UCSD-AML1 (cell line): ENCODE data around the gene PRRT2.
"Not testable (repeated sequence)": the region's sequence is repeated elsewhere in the genome, so short reads cannot be mapped to it uniquely, and the experiment has no call there.

Source experiments
- DNase-seq: peaks from one replicate; lab custom pipeline; 2025; ENCODE audit not compliant: unreplicated experiment; lab: John Stamatoyannopoulos, UW

The PRRT2 gene

GRCh38 chr16:29811896-29812665 lies at the start of gene PRRT2:
TSS of gene PRRT2 (plus strand) at chr16:29812193. CDS start at chr16:29813055, 862 bp downstream.
- DNase-seq: no peak

- no peak for DNase-seq
These were observed 48.7 kb upstream of the PRRT2 start for GRCh38 chr16:29763326-29763725.

DNA sequence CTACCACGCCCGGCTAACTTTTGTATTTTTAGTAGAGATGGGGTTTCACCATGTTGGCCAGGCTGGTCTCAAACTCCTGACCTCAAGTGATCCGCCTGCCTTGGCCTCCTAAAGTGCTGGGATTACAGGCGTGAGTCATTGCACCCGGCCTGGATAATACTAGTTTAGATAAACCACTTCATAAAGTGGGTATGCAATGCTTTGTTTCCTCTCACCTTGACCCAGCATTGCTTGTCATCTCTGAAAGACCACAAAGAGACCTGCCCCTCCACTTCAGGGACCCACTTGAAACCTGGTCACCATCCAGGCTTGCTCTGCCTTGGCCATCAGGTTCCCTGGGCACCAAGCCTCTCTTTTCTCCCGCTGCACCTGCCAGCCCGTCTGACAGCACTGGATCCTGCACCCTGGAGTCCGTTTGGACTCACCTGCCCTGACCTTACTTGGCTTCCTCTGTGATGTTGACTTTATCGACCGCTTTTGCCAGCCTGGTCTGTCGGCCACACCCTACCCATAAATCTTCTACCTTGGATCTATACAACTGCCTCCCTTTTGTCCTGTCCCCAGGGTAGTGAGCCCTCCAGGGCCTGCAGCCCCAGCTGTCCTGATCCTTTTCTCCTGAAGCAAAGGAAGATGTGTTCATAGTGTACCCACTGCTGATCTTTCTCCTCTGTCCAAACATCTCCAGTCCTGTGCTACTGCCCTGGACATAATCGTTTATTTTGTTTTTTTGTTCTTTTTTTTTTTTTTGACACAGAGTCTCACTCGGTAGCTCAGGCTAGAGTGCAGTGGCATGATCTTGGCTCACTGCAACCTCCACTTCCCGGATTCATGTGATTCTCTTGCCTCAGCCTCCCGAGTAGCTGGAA lies 46.6 kb upstream of the PRRT2 start:
- DNase-seq: no peak

DNA sequence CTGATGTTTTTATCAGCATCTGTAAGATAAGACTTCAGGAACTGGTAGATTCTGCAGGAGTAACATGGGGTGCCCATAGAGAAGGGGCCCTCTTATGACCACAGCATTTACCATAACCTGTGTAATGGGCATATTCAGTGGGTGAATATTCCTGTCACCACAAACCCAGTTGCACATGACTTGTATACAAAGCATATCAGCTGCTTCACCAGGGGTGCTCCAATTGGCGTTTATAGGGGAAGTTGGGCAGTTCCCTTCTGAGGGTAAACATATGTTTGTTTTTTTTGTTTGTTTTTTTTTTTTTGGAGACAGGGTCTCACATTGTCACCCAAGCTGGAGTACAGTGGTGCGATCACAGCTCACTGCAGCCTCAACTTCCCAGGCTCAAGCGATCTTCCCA lies 45.4 kb upstream of the PRRT2 start:
- DNase-seq: no peak

DNA sequence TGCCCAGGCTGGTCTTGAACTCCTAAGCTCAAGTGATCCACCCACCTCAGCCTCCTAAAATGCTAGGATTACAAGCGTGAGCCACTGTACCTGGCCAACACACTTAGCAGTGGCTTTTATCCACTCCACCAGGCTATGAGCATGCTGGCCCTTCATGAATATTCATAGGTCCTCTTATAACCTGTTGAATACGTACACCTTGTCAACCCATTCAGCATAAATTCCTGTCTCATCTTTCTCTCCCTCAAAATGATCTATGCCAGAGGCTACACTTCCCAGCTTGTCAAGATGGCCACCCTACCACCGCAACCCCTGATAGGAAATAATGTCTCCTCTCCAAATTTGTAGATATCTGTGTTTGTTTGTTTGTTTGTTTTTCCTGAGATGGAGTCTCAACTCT lies 44.9 kb upstream of the PRRT2 start:
- no peak for DNase-seq

- no peak for DNase-seq
These were observed 42.5 kb upstream of the PRRT2 start for GRCh38 chr16:29769507-29769906.

DNA sequence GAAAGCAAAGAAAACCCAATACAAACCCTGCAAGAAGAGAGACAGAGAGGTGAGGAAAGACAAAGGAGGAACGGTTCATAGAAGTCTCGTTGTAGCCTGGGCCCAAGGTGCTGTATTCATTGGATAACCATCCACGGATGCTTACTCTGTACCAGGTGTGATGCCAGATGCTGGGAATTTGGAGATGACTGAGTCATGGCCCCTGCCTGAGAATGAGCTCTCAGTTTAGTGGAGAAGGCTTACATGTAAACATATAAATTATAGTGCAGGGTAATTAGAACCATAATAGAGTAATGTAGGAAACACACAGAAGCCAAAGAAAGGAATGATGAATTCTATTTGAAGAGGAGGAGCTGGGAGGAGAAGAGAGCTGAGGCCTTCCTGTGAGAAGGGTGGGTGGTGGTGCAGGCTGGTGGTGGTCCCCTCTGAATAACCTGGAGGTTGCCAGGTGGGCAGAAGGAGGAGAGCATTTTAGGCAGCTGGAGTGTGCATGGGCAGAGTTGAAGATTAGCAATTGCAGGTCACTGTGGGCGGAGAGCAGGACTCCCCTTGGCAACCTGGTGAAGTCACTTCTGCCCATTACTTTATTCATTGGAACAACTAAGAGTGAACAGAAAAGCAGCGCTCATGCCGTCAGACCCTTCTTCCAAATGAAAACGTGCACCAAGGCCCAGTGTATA lies 41.6 kb upstream of the PRRT2 start:
- no peak for DNase-seq

- not testable (repeated sequence) for DNase-seq
These were observed 39.7 kb upstream of the PRRT2 start for GRCh38 chr16:29772330-29772729.

DNA sequence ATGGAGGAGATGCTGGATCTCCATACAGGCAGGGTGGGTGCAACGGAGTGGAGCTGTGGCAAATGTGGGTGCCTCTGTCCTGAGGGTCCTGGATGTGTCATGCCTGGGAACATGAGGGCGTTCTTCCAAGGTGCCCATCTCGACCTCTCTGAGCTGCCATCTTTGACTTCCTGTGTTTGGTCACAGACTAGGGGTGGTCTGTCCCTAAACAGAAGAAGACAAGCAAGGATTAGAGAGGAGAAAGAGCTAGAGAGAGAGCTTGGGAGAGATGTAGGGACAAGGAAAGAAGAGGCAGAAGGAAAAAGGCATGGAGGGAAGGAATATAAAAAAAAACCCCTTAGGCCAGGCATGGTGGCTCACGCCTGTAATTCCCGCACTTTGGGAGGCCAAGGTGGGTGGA lies 37.3 kb upstream of the PRRT2 start:
- DNase-seq: no peak

GRCh38 chr16:29775742-29776408 lies 36.1 kb upstream of the PRRT2 start:
- DNase-seq: no peak

DNA sequence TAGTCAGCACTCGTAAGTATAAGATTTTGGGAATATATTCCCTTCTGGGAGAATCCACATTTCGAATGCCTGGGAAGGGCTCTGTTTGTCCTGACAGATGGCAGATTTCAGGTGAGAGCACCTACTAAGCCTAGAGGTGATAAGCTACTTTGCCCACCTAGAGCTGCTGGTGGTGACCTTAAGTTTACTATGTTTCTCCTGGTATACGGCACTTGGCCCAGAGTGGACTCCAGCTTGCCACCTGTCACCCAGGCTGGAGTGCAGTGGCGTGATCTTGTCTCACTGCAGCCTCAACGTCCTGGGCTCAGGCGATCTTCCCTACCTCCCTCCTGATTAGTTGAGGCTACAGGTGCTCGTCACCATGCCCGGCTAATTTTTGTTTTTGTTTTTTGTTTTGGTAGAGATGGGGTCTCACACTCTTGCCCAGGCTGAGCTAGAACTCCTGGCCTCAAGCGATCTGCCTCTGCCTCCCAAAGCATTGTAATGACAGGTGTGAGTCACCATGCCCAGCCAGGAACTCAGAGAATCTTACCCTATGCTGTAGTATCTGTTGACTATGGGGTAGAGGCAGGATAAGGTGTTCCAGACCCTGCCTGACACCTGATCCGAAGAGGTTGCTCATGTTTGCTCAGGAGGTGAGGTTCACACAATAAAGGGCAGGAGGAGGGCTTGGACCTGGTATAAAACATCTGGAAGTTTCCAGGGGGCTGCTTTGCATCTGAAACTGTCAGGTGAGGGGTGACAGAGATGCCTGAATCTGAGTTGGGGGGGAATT lies 34.2 kb upstream of the PRRT2 start, which contains the start of gene ZG16:
Gene ZG16, plus strand, starts transcription at position 681 of the 775 bp plus-strand sequence. CDS start 1,011 bp downstream, outside the sequence.
- DNase-seq: no peak

DNA sequence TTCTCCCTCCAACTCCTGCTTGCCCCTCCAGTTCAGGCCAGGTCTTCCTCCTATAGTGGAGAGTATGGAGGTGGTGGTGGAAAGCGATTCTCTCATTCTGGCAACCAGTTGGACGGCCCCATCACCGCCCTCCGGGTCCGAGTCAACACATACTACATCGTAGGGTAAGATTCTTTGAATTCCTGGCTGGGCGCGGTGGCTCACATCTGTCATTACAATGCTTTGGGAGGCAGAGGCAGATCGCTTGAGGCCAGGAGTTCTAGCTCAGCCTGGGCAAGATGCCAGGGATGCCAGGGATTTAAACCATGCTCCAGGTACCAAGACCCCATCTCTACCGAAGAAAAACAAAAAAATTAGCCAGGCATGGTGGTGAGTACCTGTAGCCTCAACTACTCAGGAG lies 32.5 kb upstream of the PRRT2 start:
- no peak for DNase-seq

GRCh38 chr16:29783094-29783953 lies 28.7 kb upstream of the PRRT2 start:
- DNase-seq: not testable (repeated sequence)

DNA sequence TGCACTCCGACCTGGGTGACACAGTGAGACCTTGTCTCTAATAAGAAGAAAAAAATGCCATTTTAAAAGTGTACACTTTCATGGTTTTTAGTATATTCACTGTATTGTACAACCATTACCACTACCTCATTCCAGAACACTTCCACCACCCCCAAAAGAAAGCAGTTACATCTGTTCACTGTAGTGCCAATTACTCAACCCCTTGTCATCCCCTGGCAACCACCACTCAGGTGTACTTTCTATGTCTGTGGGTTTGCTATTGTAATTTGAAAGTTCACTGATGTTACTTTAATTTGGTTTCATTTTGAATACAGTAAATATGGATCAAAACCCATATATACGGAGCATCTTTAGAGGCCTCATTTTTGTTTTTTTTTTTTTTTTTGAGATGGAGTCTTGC lies 27.8 kb upstream of the PRRT2 start:
- no peak for DNase-seq

DNA sequence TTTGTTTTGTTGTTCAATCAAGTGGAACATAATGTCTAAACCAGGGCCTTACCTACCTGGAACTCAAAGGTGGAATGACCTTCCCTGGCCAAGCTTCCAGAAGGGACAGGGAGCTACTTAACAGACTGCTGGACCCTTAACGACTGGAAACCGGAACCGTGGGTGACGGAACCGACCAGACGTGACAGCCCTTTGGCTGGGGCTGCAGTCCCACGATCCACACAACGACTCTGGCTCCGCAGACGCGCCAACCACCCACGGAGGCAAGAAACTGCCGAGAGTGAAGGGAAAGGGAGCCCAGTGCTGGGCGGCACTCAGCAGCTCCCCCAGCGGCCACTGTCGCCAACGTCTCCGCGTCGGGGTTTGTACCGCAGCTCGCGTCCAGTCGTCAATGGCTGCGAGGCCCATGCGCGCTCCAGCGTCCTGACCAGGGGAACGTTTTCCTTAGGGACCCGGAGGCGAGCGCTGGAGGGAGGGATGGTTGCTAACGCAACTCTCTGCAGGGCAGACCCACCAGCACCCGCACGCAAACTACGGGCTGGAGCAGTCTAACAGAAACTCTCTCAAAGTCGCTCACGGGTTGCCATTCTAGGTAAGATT lies 27.0 kb upstream of the PRRT2 start:
- DNase-seq: peak; percentile 61

- not testable (repeated sequence) for DNase-seq
These were observed 24.8 kb upstream of the PRRT2 start for GRCh38 chr16:29787155-29787554.

- DNase-seq: no peak
These were observed 22.2 kb upstream of the PRRT2 start for GRCh38 chr16:29789775-29790182.

DNA sequence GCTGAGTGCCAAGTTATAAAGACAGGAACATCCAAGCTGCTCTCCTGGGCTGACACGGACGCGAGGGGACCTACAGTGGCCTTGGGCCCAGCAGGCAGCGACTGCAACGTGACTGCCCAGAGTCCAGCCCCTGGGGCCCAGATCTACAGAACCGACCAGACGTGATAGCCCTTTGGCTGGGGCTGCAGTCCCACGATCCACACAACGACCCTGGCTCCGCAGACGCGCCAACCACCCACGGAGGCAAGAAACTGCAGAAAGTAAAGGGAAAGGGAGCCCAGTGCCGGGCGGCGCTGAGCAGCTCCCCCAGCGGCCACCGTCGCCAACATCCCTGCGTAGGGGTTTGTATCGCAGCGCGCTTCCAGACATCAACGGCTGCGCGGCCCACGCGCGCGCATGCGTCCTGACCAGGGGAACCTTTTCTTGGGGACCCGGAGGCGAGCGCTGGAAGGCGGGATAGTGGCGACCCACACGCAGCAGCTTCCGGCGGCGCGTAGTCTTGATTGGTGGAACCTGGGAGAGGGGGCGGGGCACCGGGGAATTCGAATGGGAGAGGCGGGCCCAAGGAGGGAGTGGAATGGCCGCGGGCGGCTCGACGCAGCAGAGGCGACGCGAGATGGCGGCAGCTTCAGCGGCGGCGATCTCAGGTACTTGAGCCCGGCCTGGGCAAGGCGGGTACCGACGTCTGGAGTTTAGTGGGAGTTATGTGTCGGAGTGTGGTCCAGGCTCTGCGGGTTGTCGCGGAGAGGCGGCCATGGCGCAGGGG lies 21.6 kb upstream of the PRRT2 start, which contains the start of gene KIF22:
Gene KIF22, plus strand, starts transcription at position 569 of the 766 bp plus-strand sequence. Its CDS starts 9 bp downstream, at position 578.
- DNase-seq: peak; percentile 100
